Measurements from ENCODE around the gene ZNF646.
"Not testable (repeated sequence)": the region's sequence is repeated elsewhere in the genome, so short reads cannot be mapped to it uniquely, and the experiment has no call there.

Gene ZNF646

GRCh38 chr16:31084584-31085302 is 10.5 kb downstream of the ZNF646 start:
- no peak for FAIRE-seq

- FAIRE-seq = no peak
These were observed 11.2 kb downstream of the ZNF646 start for GRCh38 chr16:31085411-31085810.

- no peak for FAIRE-seq
These were observed 11.8 kb downstream of the ZNF646 start for GRCh38 chr16:31085873-31086628.

- no peak for FAIRE-seq
These were observed 12.3 kb downstream of the ZNF646 start for GRCh38 chr16:31086629-31086906.

- no peak for FAIRE-seq
These were observed 13.3 kb downstream of the ZNF646 start for GRCh38 chr16:31087481-31087880.

GRCh38 chr16:31087971-31088370 is 13.7 kb downstream of the ZNF646 start:
- no peak for FAIRE-seq

GRCh38 chr16:31088459-31089183 is 14.4 kb downstream of the ZNF646 start, which contains the start of gene PRSS53:
TSS of gene PRSS53 (minus strand) at chr16:31088943. CDS start at chr16:31088809, 134 bp downstream.
- FAIRE-seq = no peak

GRCh38 chr16:31089199-31089598 is 15.0 kb downstream of the ZNF646 start:
- no peak for FAIRE-seq

- no peak for FAIRE-seq
These were observed 16.3 kb downstream of the ZNF646 start for GRCh38 chr16:31090540-31090939.

GRCh38 chr16:31092330-31092729 is 18.1 kb downstream of the ZNF646 start:
- FAIRE-seq = no peak

- no peak for FAIRE-seq
These were observed 19.0 kb downstream of the ZNF646 start for GRCh38 chr16:31093132-31093703.

GRCh38 chr16:31094088-31094423 is 19.8 kb downstream of the ZNF646 start:
- no peak for FAIRE-seq

- peak; percentile 77 for FAIRE-seq
These were observed 20.4 kb downstream of the ZNF646 start, which contains the start of gene VKORC1 for GRCh38 chr16:31094424-31095120. TSS of gene VKORC1 (minus strand) at chr16:31094797. CDS start at chr16:31094729, 68 bp downstream.

- FAIRE-seq = no peak
These were observed 25.8 kb downstream of the ZNF646 start for GRCh38 chr16:31099860-31100638.

- not testable (repeated sequence) for FAIRE-seq
These were observed 26.8 kb downstream of the ZNF646 start for GRCh38 chr16:31100876-31101641.

- FAIRE-seq = no peak
These were observed 31.5 kb downstream of the ZNF646 start for GRCh38 chr16:31105677-31106213.

- no peak for FAIRE-seq
These were observed 32.6 kb downstream of the ZNF646 start for GRCh38 chr16:31106509-31107464.

- no peak for FAIRE-seq
These were observed 33.2 kb downstream of the ZNF646 start for GRCh38 chr16:31107465-31107867.

GRCh38 chr16:31108035-31108793 is 34.0 kb downstream of the ZNF646 start, which contains the start of gene BCKDK:
TSS of gene BCKDK (plus strand) at chr16:31108386. CDS start at chr16:31109224, 838 bp downstream.
- FAIRE-seq = no peak
